Measurements from ENCODE around the gene SPART. TPM values are rescaled to one million over a fixed set of nuclear protein-coding genes. Genes with fewer than 3 reads are reported as not detected.

SPART gene
- total RNA-seq, 1 donor from 2014 or later = 32.7 TPM

DNA sequence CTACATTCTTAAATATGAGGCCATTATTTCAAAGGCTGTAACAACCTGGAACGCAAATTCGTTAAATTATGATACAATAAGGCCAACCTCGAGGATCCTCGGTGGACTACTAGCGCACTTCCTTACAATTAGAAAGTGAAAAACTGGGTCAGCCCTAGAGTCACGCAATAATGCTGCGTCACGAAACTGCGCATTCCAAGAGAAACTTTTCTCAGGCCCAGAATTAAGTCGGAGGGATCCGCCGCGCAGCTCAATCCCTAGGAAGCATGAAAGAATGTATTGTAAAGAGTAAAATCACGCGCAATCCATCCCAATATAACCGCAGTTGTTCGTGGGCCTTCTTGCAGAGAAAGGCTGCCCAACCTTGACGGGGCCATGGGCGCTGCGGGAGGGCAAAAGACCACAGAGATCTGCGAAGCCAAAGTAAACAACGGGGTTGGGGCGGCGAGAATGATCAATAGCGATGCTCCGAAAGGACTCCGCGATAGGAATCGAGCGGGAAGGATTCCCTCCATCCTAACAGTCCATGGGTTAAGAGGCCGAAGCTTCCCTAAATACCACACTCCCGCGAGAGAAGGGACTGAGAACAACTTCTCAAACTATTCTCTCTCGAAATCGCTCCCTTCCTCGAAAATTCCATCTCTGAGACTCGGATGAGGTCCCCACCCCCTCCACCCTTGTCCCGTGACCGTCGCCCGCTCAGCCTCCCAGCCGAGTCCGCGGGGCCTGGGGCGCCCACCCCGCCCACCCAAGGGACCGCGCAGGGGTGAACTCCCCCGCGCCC, 564 bp downstream of the SPART start:
- peak overlapping the region; percentile 98 for H3K27ac ChIP-seq (replicated peaks)
- H3K4me3 ChIP-seq = peak overlapping the region; percentile 81
- H3K4me1 ChIP-seq = peaks cover 62% of the 10 kb centered on the region
- intact Hi-C loops (cut with micrococcal nuclease) = no loop called here
- no peaks in the 10 kb centered on the region for H3K27me3 ChIP-seq (ENCODE audit: low read depth)
- H3K9me3 ChIP-seq (replicated peaks) = no peaks in the 10 kb centered on the region
- no peaks in the 10 kb centered on the region for H3K36me3 ChIP-seq
- TF ChIP-seq, protein P1, sequence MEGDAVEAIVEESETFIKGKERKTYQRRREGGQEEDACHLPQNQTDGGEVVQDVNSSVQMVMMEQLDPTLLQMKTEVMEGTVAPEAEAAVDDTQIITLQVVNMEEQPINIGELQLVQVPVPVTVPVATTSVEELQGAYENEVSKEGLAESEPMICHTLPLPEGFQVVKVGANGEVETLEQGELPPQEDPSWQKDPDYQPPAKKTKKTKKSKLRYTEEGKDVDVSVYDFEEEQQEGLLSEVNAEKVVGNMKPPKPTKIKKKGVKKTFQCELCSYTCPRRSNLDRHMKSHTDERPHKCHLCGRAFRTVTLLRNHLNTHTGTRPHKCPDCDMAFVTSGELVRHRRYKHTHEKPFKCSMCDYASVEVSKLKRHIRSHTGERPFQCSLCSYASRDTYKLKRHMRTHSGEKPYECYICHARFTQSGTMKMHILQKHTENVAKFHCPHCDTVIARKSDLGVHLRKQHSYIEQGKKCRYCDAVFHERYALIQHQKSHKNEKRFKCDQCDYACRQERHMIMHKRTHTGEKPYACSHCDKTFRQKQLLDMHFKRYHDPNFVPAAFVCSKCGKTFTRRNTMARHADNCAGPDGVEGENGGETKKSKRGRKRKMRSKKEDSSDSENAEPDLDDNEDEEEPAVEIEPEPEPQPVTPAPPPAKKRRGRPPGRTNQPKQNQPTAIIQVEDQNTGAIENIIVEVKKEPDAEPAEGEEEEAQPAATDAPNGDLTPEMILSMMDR (IDR thresholded peaks at IDR 0.05; ENCODE audit: borderline replicate concordance) = no peak
- DNase-seq = peak; percentile 62

DNA sequence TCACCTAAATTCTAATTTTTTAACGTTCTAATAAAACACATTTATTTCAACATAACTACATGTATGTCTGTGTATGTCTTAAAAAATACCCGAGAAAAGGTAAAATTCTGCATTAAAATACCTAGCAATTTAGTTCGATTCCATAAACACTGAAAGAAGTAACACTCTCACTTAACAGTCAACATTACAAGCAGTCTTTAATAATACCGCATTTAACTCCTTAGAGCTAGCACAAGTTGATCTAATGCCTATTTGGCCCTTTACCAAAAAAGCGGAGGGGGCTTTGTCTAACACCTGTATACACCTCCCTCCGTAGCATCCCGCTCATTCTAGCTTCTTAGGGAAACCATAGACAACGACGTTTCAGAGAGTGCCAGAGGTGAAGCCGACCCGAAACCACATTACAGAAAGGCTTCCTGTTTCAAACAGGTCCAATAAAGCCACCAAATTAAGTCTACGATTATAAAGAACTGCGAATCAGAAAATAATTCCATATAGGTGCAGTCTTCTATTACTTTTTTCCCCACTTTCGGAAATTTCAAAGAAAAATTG, 1.2 kb downstream of the SPART start:
- H3K27me3 ChIP-seq (ENCODE audit: low read depth) = no peaks in the 10 kb centered on the region
- no peak for DNase-seq
- peaks cover 62% of the 10 kb centered on the region for H3K4me1 ChIP-seq
- TF ChIP-seq, protein P1 (IDR thresholded peaks at IDR 0.05; ENCODE audit: borderline replicate concordance) = no peak
- peak overlapping the region; percentile 81 for H3K4me3 ChIP-seq
- peak overlapping the region; percentile 98 for H3K27ac ChIP-seq (replicated peaks)
- no peaks in the 10 kb centered on the region for H3K9me3 ChIP-seq (replicated peaks)
- intact Hi-C loops (cut with micrococcal nuclease) = no loop called here
- H3K36me3 ChIP-seq = no peaks in the 10 kb centered on the region

DNA sequence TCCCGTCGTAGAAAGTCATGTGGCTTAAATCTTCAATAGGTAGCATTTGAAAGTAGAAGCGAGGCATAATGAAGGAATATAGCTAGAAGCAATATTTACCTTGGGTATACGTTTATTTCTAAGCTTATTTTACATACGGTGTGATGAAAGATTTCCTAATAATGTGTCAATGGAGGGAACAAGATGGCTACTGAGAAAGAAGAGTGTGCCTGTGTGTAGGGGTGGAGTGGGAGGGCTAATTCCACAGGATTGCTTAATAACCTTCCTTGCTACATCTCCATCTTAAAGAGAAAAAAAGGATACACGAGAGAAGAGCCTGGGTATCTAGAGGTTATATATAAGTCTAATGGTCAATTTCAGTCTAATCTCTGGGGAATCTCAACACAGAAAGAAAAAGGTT, 2.0 kb downstream of the SPART start:
- TF ChIP-seq, protein P1 (IDR thresholded peaks at IDR 0.05; ENCODE audit: borderline replicate concordance) = no peak
- Histone ChIP-seq H3K9me3 (replicated peaks) (no peaks in the 10 kb centered on the region), H3K36me3 (no peaks in the 10 kb centered on the region), H3K4me3 (peak overlapping the region; percentile 81), H3K27ac (replicated peaks) (peak overlapping the region; percentile 98), H3K27me3 (ENCODE audit: low read depth) (no peaks in the 10 kb centered on the region), H3K4me1 (peaks cover 62% of the 10 kb centered on the region)
- no peak for DNase-seq
- intact Hi-C loops (cut with micrococcal nuclease) = no loop called here

- Histone ChIP-seq H3K36me3 (no peaks in the 10 kb centered on the region), H3K9me3 (replicated peaks) (no peaks in the 10 kb centered on the region), H3K4me1 (peaks cover 62% of the 10 kb centered on the region), H3K27ac (replicated peaks) (no peak overlapping the region), H3K4me3 (peak overlapping the region; percentile 81), H3K27me3 (ENCODE audit: low read depth) (no peaks in the 10 kb centered on the region)
- DNase-seq = no peak
- intact Hi-C loops (cut with micrococcal nuclease) = no loop called here
- TF ChIP-seq, protein P1 (IDR thresholded peaks at IDR 0.05; ENCODE audit: borderline replicate concordance) = no peak
These were observed 2.4 kb downstream of the SPART start for GRCh38 chr13:36343766-36344165.

GRCh38 chr13:36342715-36343114, 3.5 kb downstream of the SPART start:
- intact Hi-C loops (cut with micrococcal nuclease) = no loop called here
- Histone ChIP-seq H3K9me3 (replicated peaks) (no peaks in the 10 kb centered on the region), H3K4me1 (peaks cover 69% of the 10 kb centered on the region), H3K4me3 (no peak overlapping the region), H3K36me3 (no peaks in the 10 kb centered on the region), H3K27me3 (ENCODE audit: low read depth) (no peaks in the 10 kb centered on the region), H3K27ac (replicated peaks) (no peak overlapping the region)
- TF ChIP-seq, protein P1 (IDR thresholded peaks at IDR 0.05; ENCODE audit: borderline replicate concordance) = no peak
- no peak for DNase-seq
